Pancreas (tissue), 10 donors: ENCODE results near the gene AP1S1. TPM values are rescaled to one million over a fixed set of nuclear protein-coding genes. Genes with fewer than 3 reads are reported as not detected.

Source experiments
- ATAC-seq, 4 donors: fragments of 200-7000 bp; cut with Tn5 transposase; one replicate each; pipeline versions ENCODE4 v1.8.0 to v1.9.1; 2020; ENCODE audit warnings: mild to moderate bottlenecking in 4 of 4, moderate library complexity in 4 of 4
- DNase-seq, 6 donors: peaks; one replicate each; pipeline ENCODE4 v3.0.0-alpha.2; 2020
- FAIRE-seq: peaks from 2 replicates; lab custom pipeline; 2012; peaks lifted over from hg19 to GRCh38; lab: Jason Lieb, UNC
- H3K27ac ChIP-seq, 4 donors: fragments of 200-600 bp; sonication (generic); 1 replicate in 3 of 4; 2 replicates in 1 of 4; pipeline versions ENCODE4 v1.5.0 to v1.8.0; 2020
- H3K27me3 ChIP-seq, 4 donors: fragments of 200-600 bp; one replicate each; pipeline ENCODE4 v1.8.0; 2021
- H3K36me3 ChIP-seq, 3 donors: fragments of 200-600 bp; sonication (generic) in 1 of 3; one replicate each; pipeline versions ENCODE4 v1.5.0 to v1.8.0; 2020 to 2021
- H3K4me1 ChIP-seq, 3 donors: fragments of 200-600 bp; one replicate each; pipeline ENCODE4 v1.8.0; 2021
- H3K4me3 ChIP-seq, 4 donors: fragments of 200-600 bp; sonication (generic) in 2 of 4; one replicate each; pipeline versions ENCODE4 v1.5.0 to v1.8.0; 2020 to 2021
- H3K9me3 ChIP-seq, 4 donors: fragments of 200-600 bp; one replicate each; pipeline ENCODE4 v1.8.0; 2021
- WGBS, 2 donors: extraction: QIAGEN DNeasy Blood & Tissue Kit; methylation state at CpG; one replicate each; pipeline ENCODE4 v1.1.7; 2013; 5-methylcytosine and 5-hydroxymethylcytosine counted together
- intact Hi-C, 3 donors: fragments of 100-400 bp; cut with DNase I; formaldehyde crosslinking; loops; one replicate each; pipeline versions ENCODE4 v1.11.1 to v1.14.2; 2022
- polyA plus RNA-seq, 2 donors: library from polyadenylated mRNA; stranded (reverse); fragments of 200-250 nt; gene quantifications; one replicate each; pipeline ENCODE4 v1.2.3, GENCODE V29; 2013
- total RNA-seq, 6 donors: library from RNA; stranded (reverse); fragmentation: NEBNext Ultra II Directional in 4 of 6; extraction: Animal tissue kit (Norgen Biotek cat#: 25700) in 4 of 6; gene quantifications; one replicate each; pipeline versions ENCODE4 v1.2.1 to v1.2.4, GENCODE V29; 2021 to 2023
- TF ChIP-seq, protein P1 (sequence below), 4 donors: fragments of 200-600 bp; sonication (generic) in 3 of 4; IDR thresholded peaks; one replicate each; pipeline versions ENCODE4 v1.5.0 to v1.8.0; 2021; ENCODE audit warnings: antibody characterized with exemption in 4 of 4
- donor health status: healthy with polysubstance abuse.
- donor health status: DM: no; HTN: no; CAD: no; lungs with moderate emphysema.
- donor health status: DM: no; HTN: no; CAD: no.
- donor health status: control.
- donor health status: control.
- donor health status: Bipolar disorder and iron deficiency.
- donor health status: DM: yes; HTN: yes; CAD: no.
- donor health status: DM: no; HTN: no; CAD: no.
- donor health status: DM: no; HTN: no; CAD: no.
- donor health status: DM: yes; HTN: yes; CAD: no.

The AP1S1 gene
- total and polyA plus RNA-seq, 8 donors, result 12.0 to 34.7 (median 19.2) TPM

DNA sequence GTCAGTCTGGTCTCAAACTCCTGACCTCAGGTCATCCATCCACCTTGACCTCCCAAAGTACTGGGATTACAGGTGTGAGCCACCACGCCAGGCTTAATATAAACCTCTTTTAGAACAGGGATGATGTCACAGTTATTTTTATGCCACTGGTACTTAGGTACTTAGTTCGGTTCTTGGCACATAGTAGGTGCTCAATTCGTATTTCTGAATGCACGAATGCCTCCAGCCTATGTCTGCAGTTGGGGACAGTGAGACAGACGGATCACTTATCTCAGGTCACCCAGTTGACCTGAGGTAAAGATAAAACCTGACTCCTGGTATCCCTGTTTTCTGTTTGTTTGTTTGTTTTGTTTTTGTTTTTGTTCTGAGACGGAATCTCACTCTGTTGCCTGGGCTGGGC is 31.9 kb downstream of the AP1S1 start:
- Histone ChIP-seq H3K27ac (no peak overlapping the region), H3K4me3 (no peak overlapping the region), H3K9me3 (no peaks in the 10 kb centered on the region), H3K4me1 (no peaks in the 10 kb centered on the region), H3K36me3 (no peaks in the 10 kb centered on the region), H3K27me3 (peaks cover 0 to 3% (median 0%) of the 10 kb centered on the region in 4 donors)
- WGBS, 2 donors, result 44 to 57% methylated on average over 6 of the region's 6 CpGs
- TF ChIP-seq, protein P1, sequence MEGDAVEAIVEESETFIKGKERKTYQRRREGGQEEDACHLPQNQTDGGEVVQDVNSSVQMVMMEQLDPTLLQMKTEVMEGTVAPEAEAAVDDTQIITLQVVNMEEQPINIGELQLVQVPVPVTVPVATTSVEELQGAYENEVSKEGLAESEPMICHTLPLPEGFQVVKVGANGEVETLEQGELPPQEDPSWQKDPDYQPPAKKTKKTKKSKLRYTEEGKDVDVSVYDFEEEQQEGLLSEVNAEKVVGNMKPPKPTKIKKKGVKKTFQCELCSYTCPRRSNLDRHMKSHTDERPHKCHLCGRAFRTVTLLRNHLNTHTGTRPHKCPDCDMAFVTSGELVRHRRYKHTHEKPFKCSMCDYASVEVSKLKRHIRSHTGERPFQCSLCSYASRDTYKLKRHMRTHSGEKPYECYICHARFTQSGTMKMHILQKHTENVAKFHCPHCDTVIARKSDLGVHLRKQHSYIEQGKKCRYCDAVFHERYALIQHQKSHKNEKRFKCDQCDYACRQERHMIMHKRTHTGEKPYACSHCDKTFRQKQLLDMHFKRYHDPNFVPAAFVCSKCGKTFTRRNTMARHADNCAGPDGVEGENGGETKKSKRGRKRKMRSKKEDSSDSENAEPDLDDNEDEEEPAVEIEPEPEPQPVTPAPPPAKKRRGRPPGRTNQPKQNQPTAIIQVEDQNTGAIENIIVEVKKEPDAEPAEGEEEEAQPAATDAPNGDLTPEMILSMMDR (IDR thresholded peaks at IDR 0.05), result no peak
- FAIRE-seq (no peak), DNase-seq (no peak), ATAC-seq (no peak)
- intact Hi-C loops, result no loop called here

DNA sequence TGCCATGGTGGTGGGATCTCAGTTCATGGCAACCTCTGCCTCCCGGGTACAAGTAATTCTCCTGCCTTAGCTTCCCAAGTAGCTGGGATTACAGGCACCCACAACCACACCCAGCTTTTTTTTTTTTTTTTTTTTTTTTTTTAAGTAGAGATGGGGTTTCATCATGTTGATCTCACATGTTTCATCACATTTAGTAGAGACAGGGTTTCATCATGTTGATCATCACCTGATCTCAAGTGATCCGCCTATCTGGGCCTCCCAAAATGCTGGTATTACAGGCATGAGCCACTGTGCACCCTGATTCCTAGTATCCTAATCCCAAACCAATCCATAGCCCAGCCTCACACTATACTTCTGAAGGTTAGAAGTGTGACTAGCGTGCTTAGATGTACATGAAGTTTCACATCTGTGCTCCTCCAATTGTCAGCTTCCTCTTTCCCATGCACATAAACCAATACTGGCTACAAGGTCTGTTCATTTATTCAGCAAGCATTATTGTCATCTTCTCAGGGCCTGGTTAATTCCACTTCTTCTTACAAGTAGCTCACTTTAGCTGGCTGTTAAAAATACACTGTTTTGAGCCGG is 32.7 kb downstream of the AP1S1 start:
- intact Hi-C loops, result no loop called here

DNA sequence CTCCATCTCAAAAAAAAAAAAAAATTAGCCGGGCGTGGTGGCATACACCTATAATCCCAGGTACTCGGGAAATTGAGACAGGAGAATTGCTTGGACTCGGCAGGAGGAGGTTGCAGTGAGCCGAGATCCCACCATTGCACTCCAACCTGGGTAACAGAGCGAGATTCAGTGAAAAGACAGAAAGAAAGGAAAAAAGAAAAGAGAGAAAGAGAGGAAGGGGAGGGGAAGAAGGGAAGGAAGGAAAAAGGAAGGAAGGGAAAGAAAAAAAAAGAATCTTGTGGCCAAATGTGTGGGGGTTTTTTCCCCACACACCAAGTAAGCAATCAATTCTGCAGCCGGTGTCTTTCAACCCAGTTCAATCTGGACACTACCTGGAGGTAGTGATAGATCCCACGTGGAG is 34.8 kb downstream of the AP1S1 start:
- no peaks in the 10 kb centered on the region for H3K27me3 ChIP-seq
- TF ChIP-seq, protein P1 (IDR thresholded peaks at IDR 0.05), result no peak
- no peaks in the 10 kb centered on the region for H3K9me3 ChIP-seq
- no peak overlapping the region for H3K27ac ChIP-seq
- H3K4me3 ChIP-seq, result no peak overlapping the region
- 73 to 76% methylated on average over 8 of the region's 8 CpGs for WGBS, 2 donors
- ATAC-seq (no peak), DNase-seq (no peak), FAIRE-seq (no peak)
- intact Hi-C loops, result no loop called here
- H3K4me1 ChIP-seq, result no peaks in the 10 kb centered on the region
- no peaks in the 10 kb centered on the region for H3K36me3 ChIP-seq

More for the DNA sequence above, 32.7 kb downstream of the AP1S1 start:
- ATAC-seq (no peak), FAIRE-seq (no peak), DNase-seq (no peak)
- TF ChIP-seq, protein P1 (IDR thresholded peaks at IDR 0.05), result no peak
- H3K4me1 ChIP-seq, result no peaks in the 10 kb centered on the region
- no peaks in the 10 kb centered on the region for H3K9me3 ChIP-seq
- no peak overlapping the region for H3K27ac ChIP-seq
- WGBS, 2 donors, result 78 to 91% methylated on average over 4 of the region's 4 CpGs
- no peaks in the 10 kb centered on the region for H3K36me3 ChIP-seq
- H3K27me3 ChIP-seq, result no peaks in the 10 kb centered on the region
- no peak overlapping the region for H3K4me3 ChIP-seq

DNA sequence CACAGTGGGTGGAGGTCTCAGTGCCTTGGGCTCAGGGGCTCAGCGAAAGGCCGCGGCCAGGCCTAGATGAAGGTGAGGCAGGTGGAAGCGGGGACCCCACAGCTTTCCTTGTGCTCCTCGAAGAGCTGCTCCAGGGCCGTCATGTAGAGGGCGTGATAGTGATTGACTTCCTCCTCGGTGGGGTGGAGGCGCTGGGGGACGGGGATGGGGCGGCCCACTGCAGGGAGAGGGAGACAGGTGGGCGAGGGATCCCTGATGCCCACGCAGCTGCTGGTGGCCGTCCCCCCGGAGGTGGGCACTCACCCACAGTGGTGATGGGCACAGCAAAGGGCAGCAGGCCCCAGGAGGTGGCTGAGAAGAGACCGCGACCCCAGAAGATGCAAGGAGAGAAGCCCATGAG is 41.6 kb downstream of the AP1S1 start:
- Histone ChIP-seq H3K4me1 (no peaks in the 10 kb centered on the region), H3K27me3 (no peaks in the 10 kb centered on the region), H3K36me3 (no peaks in the 10 kb centered on the region), H3K27ac (no peak overlapping the region), H3K4me3 (no peak overlapping the region), H3K9me3 (no peaks in the 10 kb centered on the region)
- ATAC-seq, result no peak
- no peak for DNase-seq
- intact Hi-C loops, result loop anchor here in 2 of 3 donors (10.0 kb wide), 1 partner anchor 51 kb away; no protein-coding TSS in a partner anchor
- 83 to 84% methylated on average over 17 of the region's 17 CpGs for WGBS, 2 donors
- FAIRE-seq, result no peak
- TF ChIP-seq, protein P1 (IDR thresholded peaks at IDR 0.05), result no peak

DNA sequence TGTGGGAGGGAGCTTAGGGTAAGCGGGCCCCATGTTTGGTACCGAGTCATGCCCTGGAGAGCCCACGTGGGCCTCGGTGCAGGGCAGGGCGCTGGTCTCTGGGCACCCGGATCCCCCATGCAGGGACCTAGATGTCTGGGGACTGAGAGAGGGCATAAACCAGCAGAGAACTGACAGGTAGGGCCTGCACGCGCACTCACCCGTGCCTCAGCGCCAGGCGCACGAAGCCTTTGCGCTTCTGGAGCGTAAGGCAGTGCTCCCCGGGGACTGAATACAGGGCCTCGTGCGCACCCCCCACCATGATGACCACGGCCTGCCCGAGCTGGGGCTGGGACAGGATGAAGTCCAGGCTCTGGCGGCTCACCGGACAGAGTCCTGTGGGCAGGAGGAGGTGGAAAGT is 43.7 kb downstream of the AP1S1 start:
- no peak overlapping the region for H3K27ac ChIP-seq
- no peaks in the 10 kb centered on the region for H3K9me3 ChIP-seq
- DNase-seq (no peak), ATAC-seq (no peak), FAIRE-seq (no peak)
- peaks cover 0 to 3% (median 0%) of the 10 kb centered on the region in 3 donors for H3K4me1 ChIP-seq
- peaks cover 0 to 2% (median 0%) of the 10 kb centered on the region in 4 donors for H3K27me3 ChIP-seq
- intact Hi-C loops, result loop anchor here in 2 of 3 donors (10.0 kb wide), 1 partner anchor 53 kb away; no protein-coding TSS in a partner anchor
- WGBS, 2 donors, result 72 to 73% methylated on average over 21 of the region's 21 CpGs
- TF ChIP-seq, protein P1 (IDR thresholded peaks at IDR 0.05), result no peak
- no peaks in the 10 kb centered on the region for H3K36me3 ChIP-seq
- no peak overlapping the region for H3K4me3 ChIP-seq
